ENCODE measurements around the gene SMIM13.

DNA sequence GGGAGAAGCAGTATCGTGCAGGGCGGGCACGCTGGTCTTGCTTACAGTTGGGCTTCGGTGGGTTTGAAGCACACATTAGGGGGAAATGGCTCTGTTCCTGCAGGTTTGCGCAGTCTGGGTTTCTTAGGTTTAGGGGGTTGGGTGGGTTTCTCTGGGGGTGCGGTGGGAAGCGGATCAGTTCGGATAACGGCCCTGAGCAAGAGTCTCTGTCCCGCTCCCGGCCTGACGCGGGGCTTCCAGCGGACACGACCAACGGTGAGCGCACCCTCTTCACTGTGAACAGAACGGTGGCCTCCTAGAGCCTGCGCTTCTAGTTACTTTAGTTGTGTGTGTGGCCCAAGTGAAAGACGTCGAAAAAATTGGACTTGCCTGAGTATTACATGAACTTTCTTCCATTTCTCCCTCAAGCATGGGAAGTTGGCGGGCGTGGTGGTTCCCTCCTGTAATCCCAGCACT, 48.9 kb upstream of the SMIM13 start:
- TF ChIP-seq POLR2A (IDR thresholded peaks at IDR 0.05): no peak
- TF ChIP-seq, protein P1, sequence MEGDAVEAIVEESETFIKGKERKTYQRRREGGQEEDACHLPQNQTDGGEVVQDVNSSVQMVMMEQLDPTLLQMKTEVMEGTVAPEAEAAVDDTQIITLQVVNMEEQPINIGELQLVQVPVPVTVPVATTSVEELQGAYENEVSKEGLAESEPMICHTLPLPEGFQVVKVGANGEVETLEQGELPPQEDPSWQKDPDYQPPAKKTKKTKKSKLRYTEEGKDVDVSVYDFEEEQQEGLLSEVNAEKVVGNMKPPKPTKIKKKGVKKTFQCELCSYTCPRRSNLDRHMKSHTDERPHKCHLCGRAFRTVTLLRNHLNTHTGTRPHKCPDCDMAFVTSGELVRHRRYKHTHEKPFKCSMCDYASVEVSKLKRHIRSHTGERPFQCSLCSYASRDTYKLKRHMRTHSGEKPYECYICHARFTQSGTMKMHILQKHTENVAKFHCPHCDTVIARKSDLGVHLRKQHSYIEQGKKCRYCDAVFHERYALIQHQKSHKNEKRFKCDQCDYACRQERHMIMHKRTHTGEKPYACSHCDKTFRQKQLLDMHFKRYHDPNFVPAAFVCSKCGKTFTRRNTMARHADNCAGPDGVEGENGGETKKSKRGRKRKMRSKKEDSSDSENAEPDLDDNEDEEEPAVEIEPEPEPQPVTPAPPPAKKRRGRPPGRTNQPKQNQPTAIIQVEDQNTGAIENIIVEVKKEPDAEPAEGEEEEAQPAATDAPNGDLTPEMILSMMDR (IDR thresholded peaks at IDR 0.05): no peak
